GM12801 (cell line): ENCODE data around the gene OSBPL5.

Experiments used
- TF ChIP-seq, protein P1 (sequence below): IDR thresholded peaks from one replicate; pipeline ENCODE4 v1.5.1; 2011; ENCODE audit warnings: control low read depth; ENCODE audit not compliant: insufficient read length; ENCODE audit errors: extremely low read depth

OSBPL5 gene

GRCh38 chr11:3046190-3046589, 118.9 kb downstream of the OSBPL5 start:
- TF ChIP-seq, protein P1, sequence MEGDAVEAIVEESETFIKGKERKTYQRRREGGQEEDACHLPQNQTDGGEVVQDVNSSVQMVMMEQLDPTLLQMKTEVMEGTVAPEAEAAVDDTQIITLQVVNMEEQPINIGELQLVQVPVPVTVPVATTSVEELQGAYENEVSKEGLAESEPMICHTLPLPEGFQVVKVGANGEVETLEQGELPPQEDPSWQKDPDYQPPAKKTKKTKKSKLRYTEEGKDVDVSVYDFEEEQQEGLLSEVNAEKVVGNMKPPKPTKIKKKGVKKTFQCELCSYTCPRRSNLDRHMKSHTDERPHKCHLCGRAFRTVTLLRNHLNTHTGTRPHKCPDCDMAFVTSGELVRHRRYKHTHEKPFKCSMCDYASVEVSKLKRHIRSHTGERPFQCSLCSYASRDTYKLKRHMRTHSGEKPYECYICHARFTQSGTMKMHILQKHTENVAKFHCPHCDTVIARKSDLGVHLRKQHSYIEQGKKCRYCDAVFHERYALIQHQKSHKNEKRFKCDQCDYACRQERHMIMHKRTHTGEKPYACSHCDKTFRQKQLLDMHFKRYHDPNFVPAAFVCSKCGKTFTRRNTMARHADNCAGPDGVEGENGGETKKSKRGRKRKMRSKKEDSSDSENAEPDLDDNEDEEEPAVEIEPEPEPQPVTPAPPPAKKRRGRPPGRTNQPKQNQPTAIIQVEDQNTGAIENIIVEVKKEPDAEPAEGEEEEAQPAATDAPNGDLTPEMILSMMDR, result no peak

DNA sequence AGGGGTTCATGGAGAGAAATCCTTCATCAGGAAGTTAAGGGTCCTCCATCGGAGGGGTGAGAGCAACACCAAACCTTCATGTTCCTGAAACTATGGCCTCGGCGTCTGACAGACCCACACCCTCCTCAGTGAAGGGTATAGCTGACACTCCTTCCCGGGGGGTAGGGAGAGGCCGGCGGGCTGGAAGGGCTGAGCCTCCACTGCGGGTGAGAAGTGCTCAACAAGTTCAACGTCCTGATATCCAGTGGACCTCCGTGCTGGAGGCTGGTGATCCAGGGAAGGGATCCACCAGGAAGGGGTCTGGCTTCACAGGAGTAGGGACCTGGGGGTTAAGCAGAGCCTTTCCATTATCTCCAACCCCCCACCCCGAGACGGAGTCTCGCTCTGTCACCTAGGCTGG, 120.2 kb downstream of the OSBPL5 start:
- TF ChIP-seq, protein P1, result no peak

- TF ChIP-seq, protein P1, result no peak
Measured at GRCh38 chr11:3044004-3044403, 121.1 kb downstream of the OSBPL5 start.

- TF ChIP-seq, protein P1, result no peak
Measured at GRCh38 chr11:3043315-3043871, 121.7 kb downstream of the OSBPL5 start.

DNA sequence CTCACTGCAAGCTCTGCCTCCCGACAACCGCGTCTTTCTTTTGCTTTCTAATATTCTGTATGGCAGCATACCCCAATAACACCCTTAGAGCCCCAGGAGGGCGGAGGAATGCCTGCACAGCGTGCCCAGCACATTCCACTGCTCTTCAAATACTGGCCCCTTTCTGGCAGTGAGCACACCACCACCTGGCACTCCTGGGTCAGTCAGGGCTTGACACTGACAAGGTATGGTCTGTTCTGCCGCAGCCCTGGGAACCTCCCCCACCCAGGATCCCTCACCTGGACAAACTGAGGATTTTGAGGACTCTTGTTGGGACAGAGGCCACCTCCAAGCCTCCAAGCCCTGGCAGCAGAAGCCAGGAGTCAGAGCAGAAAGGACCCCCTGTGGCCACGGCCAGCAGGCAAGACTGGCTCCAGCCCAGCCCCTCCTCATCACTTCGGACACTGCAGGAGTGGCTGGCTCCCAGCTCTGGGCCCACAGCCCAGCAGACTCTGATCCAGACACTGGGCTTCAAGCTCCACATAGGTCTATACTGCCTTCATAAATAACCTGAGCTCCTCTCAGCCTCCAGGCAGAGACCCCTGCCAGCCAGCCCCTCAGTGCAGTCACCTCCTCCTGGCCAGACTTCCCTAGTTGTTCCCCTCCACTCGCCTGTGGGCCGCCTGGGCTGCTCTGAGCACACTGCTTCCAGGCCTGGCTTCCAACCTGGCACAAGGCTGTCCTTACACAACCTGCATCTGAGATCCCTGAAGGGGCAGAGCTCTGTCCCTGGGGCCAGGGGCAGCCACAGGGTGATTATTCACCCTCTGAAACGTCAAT, 122.4 kb downstream of the OSBPL5 start:
- TF ChIP-seq, protein P1, result no peak

GRCh38 chr11:3041699-3042441, 123.2 kb downstream of the OSBPL5 start:
- TF ChIP-seq, protein P1, result no peak

DNA sequence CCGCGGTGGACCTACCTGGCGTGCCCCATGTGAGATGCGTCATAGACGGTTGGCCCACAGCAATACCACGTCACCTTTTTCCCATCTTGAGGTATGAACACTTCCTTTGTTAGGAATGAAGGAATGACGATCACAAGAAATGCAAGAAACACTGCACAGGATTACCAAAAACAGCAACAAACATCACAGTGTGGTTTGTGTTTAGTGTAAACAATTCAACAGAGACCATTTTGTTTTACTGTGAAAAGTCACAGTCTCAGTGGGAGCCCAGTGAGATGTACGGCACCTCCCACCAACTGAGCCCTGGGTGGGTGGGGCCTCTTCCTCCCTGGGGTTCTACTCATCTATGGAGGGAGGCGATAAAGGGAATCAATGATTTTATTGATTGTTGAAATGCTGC, 124.2 kb downstream of the OSBPL5 start:
- TF ChIP-seq, protein P1, result no peak
